Tibial artery (tissue), 4 donors: ENCODE measurements around the gene DCAF16.

Source experiments
- DNase-seq, 2 donors: peaks; one replicate each; pipeline ENCODE4 v3.0.0-alpha.2; 2019
- H3K27ac ChIP-seq, 2 donors: fragments of 200-600 bp; sonication (generic) in 1 of 2; 1 replicate in 1 of 2; 2 replicates in 1 of 2; pipeline ENCODE4 v1.5.1; 2018 to 2019; ENCODE audit warnings: mild to moderate bottlenecking in 1 of 2
- H3K27me3 ChIP-seq, 2 donors: fragments of 200-600 bp; sonication (generic) in 1 of 2; one replicate each; pipeline versions ENCODE4 v1.5.1 to v1.6.0; 2016 to 2019
- H3K36me3 ChIP-seq, 3 donors: fragments of 200-600 bp; sonication (generic) in 2 of 3; one replicate each; pipeline ENCODE4 v1.5.1; 2016 to 2019; ENCODE audit warnings: mild to moderate bottlenecking in 2 of 3
- H3K4me1 ChIP-seq, 4 donors: fragments of 200-600 bp; sonication (generic) in 2 of 4; 1 replicate in 3 of 4; 2 replicates in 1 of 4; pipeline ENCODE4 v1.5.1; 2016 to 2019
- H3K4me3 ChIP-seq, 2 donors: fragments of 200-600 bp; sonication (generic) in 1 of 2; 1 replicate in 1 of 2; 2 replicates in 1 of 2; pipeline ENCODE4 v1.5.1; 2018 to 2019; ENCODE audit warnings: mild to moderate bottlenecking in 2 of 2
- H3K9me3 ChIP-seq, 3 donors: fragments of 200-600 bp; sonication (generic) in 1 of 3; one replicate each; pipeline ENCODE4 v1.5.1; 2016 to 2019
- CTCF ChIP-seq, 2 experiments: fragments of 200-600 bp in 1 of 2; fragments of 450-650 bp in 1 of 2; IDR thresholded peaks; one replicate each; pipeline ENCODE4 v1.5.1; 2017 to 2019; ENCODE audit warnings: antibody characterized with exemption in 2 of 2, mild to moderate bottlenecking in 1 of 2, moderate library complexity in 1 of 2
- intact Hi-C: fragments of 100-400 bp; cut with DNase I; formaldehyde crosslinking; loops from one replicate; pipeline ENCODE4 v1.15.0; 2023; ENCODE audit warnings: low total_unique reads

DCAF16 gene

GRCh38 chr4:17763931-17764330, 46.6 kb downstream of the DCAF16 start:
- H3K27me3 ChIP-seq: peaks cover 0 to 3% of the 10 kb centered on the region in 2 donors
- H3K4me3 ChIP-seq: no peak overlapping the region
- intact Hi-C loops: no loop called here
- H3K27ac ChIP-seq: no peak overlapping the region
- no peak for TF ChIP-seq CTCF (IDR thresholded peaks at IDR 0.05)
- peaks cover 0 to 8% (median 8%) of the 10 kb centered on the region in 3 donors for H3K9me3 ChIP-seq
- no peaks in the 10 kb centered on the region for H3K36me3 ChIP-seq
- DNase-seq: no peak
- H3K4me1 ChIP-seq: no peaks in the 10 kb centered on the region

- no peak for DNase-seq
- H3K27me3 ChIP-seq: peaks cover 0 to 3% of the 10 kb centered on the region in 2 donors
- intact Hi-C loops: no loop called here
- no peaks in the 10 kb centered on the region for H3K36me3 ChIP-seq
- no peak overlapping the region for H3K4me3 ChIP-seq
- no peak for TF ChIP-seq CTCF (IDR thresholded peaks at IDR 0.05)
- no peak overlapping the region for H3K27ac ChIP-seq
- no peaks in the 10 kb centered on the region for H3K4me1 ChIP-seq
- H3K9me3 ChIP-seq: peaks cover 0 to 8% (median 8%) of the 10 kb centered on the region in 3 donors
These were observed 47.1 kb downstream of the DCAF16 start for GRCh38 chr4:17763416-17763815.

GRCh38 chr4:17762726-17763125, 47.8 kb downstream of the DCAF16 start:
- TF ChIP-seq CTCF (IDR thresholded peaks at IDR 0.05): no peak
- H3K27me3 ChIP-seq: peaks cover 0 to 3% of the 10 kb centered on the region in 2 donors
- H3K4me3 ChIP-seq: no peak overlapping the region
- no peak for DNase-seq
- H3K27ac ChIP-seq: no peak overlapping the region
- intact Hi-C loops: no loop called here
- H3K9me3 ChIP-seq: peaks cover 0 to 8% (median 8%) of the 10 kb centered on the region in 3 donors
- H3K36me3 ChIP-seq: no peaks in the 10 kb centered on the region
- H3K4me1 ChIP-seq: no peaks in the 10 kb centered on the region

- Histone ChIP-seq H3K4me1 (no peaks in the 10 kb centered on the region), H3K4me3 (no peak overlapping the region), H3K27me3 (peaks cover 0 to 3% of the 10 kb centered on the region in 2 donors), H3K27ac (no peak overlapping the region), H3K36me3 (no peaks in the 10 kb centered on the region), H3K9me3 (no peaks in the 10 kb centered on the region)
- no peak for DNase-seq
- intact Hi-C loops: no loop called here
- no peak for TF ChIP-seq CTCF (IDR thresholded peaks at IDR 0.05)
These were observed 49.5 kb downstream of the DCAF16 start for GRCh38 chr4:17761062-17761461.

GRCh38 chr4:17760626-17761025, 49.9 kb downstream of the DCAF16 start:
- DNase-seq: no peak
- H3K27me3 ChIP-seq: peaks cover 0 to 3% of the 10 kb centered on the region in 2 donors
- no peaks in the 10 kb centered on the region for H3K36me3 ChIP-seq
- H3K4me3 ChIP-seq: no peak overlapping the region
- H3K4me1 ChIP-seq: no peaks in the 10 kb centered on the region
- no peak overlapping the region for H3K27ac ChIP-seq
- intact Hi-C loops: no loop called here
- no peak for TF ChIP-seq CTCF (IDR thresholded peaks at IDR 0.05)
- no peaks in the 10 kb centered on the region for H3K9me3 ChIP-seq

GRCh38 chr4:17758485-17758884, 52.1 kb downstream of the DCAF16 start:
- Histone ChIP-seq H3K27ac (no peak overlapping the region), H3K4me3 (no peak overlapping the region), H3K27me3 (peaks cover 0 to 3% of the 10 kb centered on the region in 2 donors), H3K4me1 (no peaks in the 10 kb centered on the region), H3K36me3 (no peaks in the 10 kb centered on the region), H3K9me3 (no peaks in the 10 kb centered on the region)
- intact Hi-C loops: no loop called here
- TF ChIP-seq CTCF (IDR thresholded peaks at IDR 0.05): no peak
- DNase-seq: no peak
